Measurements from ENCODE around the gene TIGD3.

DNA sequence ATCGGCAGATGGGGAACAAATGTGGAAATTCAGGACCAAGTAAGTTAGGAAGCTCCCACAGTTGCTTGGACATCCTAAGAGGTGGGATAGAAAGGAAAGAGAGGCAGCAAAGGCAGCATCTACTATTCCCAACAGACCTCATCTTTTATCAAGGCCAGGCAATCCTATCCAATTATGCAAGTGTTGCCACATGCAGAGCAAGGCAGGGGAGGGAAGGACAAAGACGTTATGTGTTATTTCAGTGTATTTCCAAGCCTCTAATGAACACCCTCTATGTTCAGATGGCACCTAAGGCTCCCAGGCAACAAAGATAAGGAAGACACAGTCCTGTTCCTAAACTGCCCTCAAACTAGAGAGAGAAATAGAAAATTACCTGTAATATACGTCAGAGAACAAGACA is 9.2 kb downstream of the TIGD3 start:
- TF ChIP-seq CTCF (IDR thresholded peaks at IDR 0.05) (no peak), POLR2A (IDR thresholded peaks at IDR 0.05) (no peak)

All from right lobe of liver (tissue), 4 donors.